Myocyte (in vitro differentiated cells): ENCODE results near the gene ABHD12B. TPM values are rescaled to one million over a fixed set of nuclear protein-coding genes. Genes with fewer than 3 reads are reported as not detected.

Source experiments
- DNase-seq: peaks from one replicate; pipeline ENCODE4 v3.0.0-alpha.2; 2012; ENCODE audit warnings: low read depth
- polyA plus RNA-seq: library from polyadenylated mRNA; unstranded; fragments of >200 nt; gene quantifications from one replicate; pipeline ENCODE4 v1.2.1, GENCODE V29; 2012; ENCODE audit warnings: missing spikeins
- total RNA-seq: library from RNA; depleted of rRNA; stranded (reverse); fragments of >200 nt; gene quantifications from 2 replicates; pipeline ENCODE4 v1.2.3, GENCODE V29; 2014

Gene ABHD12B, protein sequence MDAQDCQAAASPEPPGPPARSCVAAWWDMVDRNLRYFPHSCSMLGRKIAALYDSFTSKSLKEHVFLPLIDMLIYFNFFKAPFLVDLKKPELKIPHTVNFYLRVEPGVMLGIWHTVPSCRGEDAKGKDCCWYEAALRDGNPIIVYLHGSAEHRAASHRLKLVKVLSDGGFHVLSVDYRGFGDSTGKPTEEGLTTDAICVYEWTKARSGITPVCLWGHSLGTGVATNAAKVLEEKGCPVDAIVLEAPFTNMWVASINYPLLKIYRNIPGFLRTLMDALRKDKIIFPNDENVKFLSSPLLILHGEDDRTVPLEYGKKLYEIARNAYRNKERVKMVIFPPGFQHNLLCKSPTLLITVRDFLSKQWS
- not detected in 2 replicates for total RNA-seq
- 0.68 TPM for polyA plus RNA-seq

DNA sequence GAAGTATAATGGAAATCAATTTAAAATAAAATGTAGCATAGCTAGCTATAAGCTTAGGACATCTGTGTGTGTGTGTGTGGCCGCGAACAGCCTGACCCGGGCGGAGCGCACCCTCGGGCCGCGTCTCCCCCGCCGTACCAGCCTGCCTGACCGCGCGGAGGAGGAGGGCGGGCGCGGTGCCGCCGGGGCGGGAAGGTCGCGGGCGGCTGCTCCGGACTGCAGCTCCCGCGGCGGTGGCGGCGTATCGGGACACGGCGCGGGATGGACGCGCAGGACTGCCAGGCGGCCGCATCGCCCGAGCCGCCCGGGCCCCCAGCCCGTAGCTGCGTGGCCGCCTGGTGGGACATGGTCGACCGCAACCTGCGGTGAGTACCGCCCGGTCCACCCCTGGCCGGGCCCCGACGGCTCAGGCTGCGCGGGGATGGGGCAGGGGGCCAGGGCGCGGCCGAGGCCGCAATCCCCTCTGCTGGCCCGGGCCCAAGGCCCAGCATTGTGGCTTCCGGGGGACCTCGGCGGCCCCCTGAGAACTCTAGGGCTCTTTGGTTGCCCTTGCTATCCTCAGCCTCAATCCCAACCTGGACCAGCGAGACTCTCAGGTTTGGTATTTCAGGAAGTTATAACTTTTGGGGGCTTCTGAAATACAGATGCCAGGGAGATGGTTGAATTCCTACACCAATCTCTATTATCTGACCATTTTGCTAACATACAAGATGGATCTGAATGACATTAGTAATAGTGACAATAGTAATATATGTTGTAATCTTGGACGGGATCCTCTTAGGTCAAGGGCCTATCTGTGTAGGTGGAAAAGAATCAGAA lies at the start of gene ABHD12B:
ABHD12B (plus strand) TSS at position 140 of the 819 bp plus-strand sequence; CDS start at position 262, 122 bp downstream.
- no peak for DNase-seq

DNA sequence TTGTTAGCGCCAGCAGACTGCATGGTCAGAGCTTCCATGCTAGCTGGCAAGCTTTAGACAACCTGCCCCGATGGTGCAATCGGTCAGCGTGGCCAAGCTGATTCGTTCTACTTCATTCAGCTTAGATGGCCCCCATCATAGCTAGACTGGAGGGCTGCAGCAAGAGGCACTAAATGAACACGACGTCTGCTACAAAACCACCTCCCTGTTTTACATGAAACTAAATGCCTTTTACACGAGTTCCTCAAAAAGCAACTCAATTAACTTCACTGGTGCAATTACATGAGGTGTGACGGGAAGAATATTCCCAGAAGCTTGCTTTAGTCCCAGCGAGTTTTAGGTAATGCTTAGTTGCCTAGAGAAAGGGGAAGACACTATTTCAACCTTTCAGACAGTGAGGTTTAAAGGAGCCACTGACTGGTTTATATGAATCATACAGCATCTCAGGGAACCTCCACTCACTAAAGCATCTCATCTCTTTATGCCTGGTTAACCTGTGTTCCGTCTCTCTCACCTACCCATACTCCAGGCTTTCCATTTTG lies 49.3 kb upstream of the ABHD12B start:
- DNase-seq, result no peak

DNA sequence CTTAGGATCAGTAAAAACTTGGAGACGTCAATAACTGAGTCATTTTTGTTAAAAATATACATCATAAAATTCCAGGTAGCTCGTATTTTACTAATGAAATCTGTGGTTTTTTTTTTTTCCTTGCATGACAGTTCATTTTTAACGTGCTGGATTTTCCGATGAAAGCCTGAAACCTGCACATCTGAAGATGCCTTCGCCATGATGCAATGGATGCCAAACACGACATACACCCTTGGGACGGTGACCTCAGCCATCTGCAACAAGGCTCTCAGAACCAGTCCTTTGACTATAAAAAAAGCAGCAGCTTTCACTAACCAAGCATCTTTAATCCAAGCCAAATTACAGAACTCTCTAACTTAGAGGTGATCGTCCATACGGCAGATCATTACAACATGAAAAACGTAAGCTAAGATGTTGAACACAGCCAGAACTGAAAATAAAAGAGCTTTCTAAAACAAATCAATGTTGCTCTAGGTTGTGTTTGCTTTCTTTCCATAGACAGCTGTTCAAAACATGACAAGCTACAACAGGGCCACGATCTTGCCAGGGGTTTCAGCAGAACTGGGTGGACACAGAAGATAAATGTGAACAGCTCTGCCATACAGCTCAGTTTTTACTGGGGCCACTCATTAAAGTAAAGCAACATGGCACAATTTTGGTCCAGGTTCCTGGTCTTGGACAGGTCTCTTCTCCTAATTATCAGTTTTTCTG lies 48.6 kb upstream of the ABHD12B start:
- peak; percentile 53 for DNase-seq

DNA sequence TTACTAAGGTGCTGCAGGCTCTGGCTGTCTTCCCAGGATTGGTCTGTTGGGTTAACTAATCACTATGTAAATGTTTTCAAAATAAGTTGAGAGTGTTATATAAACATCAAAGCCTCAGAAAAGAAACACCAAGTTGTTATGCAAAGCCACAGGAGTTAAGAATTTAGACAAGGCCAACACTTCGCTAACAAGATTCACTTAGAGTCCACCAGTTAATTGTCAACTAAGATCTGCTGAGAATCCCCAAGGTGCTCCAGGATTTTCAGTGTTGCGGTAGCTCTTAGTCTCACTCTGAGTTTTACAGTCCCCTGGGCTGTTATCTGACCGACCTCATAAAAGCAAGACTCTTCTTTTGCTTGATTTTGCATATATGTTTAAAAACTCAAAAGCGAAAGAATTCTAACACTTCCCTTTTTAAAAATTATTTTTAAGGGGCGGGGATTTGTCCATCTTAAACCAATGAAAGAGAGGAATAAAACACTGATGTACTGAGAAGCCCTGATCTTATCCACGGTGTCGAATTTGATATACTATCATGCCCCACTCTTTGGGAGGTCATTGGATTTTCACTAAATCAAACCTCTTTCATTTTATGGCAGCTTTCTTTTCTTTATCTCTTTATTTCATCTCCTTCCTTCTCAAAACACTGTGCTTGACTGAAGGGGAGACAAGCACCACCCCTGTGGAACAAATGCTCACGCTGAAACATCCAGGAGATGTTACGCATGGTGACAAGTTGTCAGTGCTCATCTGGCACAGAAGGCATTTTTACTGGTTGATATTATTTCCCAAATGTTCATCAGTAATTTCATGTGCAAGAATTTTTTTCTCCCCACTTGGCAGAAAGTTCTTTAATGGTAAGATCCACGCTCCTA lies 47.9 kb upstream of the ABHD12B start:
- no peak for DNase-seq

DNA sequence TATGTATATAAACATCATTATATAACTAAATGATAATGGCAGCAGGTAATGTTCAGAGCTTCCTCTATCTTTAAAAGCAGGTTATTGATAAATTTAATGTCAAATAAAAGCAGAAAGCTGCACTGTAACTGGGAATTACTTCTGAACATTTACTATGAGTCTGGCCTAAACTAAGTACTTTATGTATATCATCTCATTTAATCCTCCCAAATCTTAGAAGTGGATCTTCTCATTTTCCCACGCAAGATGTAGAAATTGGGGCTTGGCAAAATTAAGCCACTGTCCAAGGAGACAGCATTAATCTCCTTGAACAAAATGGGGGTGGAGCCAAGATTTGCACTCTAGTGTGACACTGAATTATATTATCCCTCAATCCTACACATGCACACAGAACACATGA lies 46.5 kb upstream of the ABHD12B start:
- DNase-seq, result no peak

DNA sequence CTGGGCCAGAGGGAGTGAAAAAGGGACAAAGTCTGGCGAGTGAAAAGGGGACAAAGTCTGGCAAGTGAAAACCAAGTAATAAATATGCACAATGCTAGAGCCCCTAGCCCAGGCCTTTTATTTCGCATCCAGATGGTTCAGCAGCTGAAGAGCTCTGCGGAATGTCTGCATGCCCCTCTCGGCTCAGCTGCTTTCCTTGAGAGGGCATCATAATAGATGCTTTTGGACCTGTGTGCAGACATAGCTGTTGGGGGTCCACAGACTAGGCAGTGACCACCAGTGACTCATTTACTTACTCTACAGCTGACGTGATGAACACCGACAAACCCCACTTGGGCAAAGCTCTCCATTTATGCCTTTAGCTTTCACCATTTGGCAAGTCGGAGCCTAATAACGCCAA lies 45.2 kb upstream of the ABHD12B start:
- DNase-seq, result no peak

DNA sequence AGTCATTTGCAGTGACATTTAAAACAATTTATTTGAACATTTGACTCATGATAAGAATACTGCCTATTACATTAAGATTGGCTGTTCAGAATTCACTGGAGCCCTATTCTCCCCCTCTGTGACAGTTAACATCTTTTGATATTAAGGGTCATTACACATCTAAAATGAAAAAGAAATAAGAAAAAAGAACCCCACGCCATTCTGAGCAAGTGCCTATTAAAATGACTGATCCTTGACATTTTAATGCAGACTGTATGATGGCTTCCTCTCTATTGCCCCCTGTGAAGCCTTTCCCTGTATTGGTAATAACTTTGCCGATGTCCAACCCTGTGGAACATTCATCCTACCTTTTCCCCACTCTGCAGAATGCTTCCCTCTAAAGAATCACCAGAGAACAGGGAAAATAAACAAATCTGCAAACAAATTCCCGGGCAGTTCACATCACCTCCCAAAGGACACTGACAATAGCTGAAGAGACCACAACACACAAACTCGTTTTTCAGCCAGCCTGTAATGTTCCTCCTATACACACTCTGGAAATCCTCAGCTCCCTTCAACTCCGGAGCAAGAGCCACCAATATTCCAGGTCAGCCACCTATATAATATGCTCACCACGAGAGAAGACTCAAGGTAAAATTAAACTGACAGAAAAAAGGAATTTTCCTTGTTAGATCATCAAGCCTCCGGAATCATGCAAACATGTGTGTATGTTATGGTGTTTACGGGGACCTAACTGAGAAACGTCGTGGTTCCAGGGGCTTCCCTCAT lies 42.9 kb upstream of the ABHD12B start:
- DNase-seq, result no peak

DNA sequence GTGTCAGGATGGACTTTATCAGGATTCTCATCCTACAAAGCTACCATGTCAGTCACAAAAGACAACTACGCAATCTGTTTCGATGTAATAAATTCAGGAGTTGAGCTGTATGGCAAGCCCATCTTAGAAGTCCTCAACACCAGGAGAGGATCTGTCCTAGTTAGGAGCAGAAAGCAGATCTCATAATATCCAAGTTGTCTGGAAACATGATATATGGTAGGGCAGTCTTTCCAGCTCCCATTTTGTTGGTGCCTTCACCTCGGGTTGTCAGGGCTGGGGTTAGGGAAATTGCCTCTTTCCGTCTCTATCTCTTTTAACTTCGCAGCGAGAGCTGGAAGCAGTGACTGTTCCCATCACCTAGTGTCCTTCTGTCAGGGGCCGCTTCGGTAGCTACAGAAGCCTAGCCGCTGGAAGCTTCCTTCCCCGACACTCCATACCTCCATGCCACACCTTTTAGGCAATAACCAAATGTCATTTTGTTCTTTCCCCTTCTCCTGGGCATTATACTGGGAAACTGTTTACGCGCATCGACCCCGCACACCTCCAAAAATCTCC lies 42.3 kb upstream of the ABHD12B start:
- peak; percentile 12 for DNase-seq

DNA sequence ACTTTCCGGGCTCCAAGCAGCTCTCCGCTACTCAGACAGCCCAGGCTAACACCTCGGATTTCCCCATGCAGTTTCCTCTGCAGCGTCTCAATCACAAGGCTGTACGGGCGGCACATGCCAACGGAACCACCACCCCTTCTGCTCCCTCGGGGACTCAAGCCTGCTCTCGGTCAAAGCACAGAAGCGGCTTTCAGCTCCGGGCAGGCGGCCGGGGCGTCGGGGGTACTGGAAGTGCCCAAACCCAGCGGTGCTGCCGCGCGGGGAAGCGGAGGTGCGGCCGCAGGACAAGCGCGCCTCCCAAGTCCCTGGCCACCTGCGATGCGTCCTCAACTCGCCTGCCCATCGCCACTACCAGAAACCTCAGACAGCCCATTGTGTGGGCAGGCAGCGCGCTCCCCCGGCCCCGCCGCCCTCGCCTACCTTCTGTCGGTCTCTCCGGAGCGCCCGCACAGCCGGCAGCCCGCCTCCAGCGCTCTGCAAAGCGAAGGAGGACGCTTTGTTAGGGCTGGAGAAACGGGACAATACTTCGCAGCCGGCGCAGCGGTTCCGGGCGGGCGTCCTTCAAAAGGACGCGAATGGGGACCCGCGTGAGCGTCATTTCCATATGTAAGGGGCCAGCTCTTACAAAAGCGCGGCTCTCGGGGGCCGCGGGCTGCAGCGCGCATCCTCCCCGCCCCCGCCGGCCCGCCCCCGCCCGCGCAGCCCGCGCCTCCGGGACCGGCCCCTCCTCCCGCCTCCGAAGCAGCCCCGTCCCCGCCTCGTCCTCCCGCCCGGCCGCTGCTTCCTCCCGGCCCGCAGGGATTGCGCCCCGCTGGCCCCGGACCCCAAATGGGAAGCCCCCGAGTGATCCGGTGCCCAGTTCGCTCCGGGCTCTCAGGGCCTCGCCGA lies 41.6 kb upstream of the ABHD12B start:
- peak; percentile 51 for DNase-seq

DNA sequence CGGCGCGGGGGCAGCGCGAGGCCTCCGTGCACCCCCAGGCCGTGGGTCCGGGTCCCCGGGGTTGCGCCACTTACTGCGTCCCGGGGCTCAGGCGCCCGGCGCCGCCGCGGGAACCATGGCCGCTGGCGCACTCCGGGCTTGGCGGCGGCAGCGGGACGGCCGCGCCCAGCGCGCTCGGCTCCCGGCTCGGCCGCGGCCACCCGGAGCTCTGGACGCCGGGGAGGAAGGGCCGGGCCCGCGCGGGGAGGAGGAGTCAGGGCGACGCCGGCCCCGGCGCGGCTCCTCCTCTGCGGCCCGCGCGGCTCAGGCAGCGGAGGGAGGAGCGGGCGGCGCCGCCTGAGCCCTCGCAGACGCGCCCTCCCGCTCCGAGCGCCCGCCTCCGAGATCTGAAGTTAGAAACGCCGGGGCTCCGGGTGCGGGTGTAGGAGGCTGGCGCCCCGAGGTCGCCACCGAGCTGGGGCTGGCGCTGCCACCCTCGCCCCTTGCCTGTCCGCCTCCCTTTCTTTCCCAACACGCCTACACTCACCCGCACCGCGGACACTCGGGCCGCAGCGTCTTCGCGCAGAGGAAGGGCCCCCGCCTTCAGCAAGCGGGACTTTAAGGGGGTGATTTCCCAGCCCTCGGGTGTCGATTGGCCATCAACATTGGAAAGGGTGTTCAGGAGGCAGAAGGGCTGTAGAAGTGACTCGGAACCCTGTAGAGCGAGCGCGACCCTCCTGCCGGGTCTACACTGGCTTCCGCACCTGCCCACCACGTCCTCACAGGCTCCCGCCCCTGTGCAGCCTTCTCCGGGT lies 40.7 kb upstream of the ABHD12B start, which contains the start of gene NIN:
NIN (minus strand) TSS at position 231 of the 794 bp plus-strand sequence. CDS start 9,106 bp downstream, outside the sequence.
- peak; percentile 86 for DNase-seq

DNA sequence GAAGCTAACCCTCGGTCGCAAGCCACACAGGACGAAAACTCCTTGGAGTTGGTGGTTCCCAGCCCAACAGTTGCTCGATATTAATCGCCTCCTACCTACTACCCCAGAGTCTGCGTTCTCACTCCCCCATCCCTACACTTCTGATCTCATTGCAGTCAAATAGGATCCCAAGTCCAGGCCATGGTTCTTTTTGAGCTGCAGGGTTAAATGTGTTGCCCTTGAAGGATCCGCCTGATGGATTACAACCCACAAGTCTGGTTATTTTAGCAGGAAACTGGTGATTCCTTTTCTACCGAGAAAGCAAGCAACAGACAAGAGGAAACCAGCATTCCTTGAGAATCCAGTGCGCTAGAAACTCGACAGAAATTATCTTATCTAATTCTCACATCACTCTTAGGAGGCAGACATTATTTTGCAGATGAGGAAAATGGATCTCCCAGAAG lies 40.1 kb upstream of the ABHD12B start:
- no peak for DNase-seq

DNA sequence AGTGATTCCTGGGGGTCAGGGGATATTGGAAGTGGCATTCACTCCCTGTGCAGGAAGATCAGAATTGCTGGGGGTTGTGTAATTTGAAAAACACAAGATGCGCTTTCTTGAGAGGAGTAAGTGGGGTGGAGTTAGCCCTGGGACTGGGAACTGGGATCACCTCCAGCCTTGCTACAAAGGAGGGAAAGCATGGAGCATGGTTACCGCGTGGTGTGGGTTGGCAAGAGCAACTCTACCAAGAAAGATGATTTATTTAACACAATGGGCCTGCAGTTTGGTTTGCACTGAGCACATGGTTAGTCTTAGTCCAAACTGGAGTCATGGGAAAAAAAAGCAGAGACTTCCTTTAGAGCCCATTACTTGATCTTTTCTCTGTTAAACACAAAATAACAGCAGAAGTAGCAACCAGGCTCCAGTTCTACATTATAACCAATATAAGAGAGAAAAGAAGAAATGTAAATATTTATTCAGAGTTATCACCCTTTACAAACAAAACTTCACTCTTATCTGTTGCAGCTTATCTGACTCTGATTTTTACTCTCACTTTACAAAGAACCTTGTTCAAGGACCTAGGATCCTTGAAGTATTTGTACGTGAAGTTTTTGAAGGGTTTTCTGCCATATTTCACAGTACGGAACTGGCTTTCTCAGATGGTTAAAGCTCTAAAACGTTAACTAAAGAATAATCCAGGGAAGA lies 38.8 kb upstream of the ABHD12B start:
- DNase-seq, result no peak

DNA sequence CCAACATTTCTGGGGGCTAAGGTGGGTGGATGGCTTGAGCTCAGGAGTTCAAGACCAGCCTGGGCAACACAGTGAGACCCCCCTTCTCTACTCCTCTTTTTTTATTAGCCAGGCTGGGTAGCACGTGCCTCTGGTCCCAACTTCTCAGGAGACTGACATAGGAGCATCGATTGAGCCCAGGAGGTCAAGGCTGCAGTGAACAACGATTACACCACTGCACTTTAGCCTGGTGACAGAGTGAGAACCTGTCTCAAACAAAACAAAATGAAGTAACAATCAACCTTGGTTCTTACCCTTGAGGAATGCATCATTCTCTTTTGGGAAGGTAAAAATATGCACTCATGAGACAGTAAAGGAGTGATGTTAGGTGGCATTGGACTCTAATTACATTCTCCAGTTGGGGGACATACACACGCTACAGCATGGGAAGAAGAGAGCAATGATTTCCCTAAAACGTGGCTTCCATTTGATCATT lies 37.0 kb upstream of the ABHD12B start:
- no peak for DNase-seq

DNA sequence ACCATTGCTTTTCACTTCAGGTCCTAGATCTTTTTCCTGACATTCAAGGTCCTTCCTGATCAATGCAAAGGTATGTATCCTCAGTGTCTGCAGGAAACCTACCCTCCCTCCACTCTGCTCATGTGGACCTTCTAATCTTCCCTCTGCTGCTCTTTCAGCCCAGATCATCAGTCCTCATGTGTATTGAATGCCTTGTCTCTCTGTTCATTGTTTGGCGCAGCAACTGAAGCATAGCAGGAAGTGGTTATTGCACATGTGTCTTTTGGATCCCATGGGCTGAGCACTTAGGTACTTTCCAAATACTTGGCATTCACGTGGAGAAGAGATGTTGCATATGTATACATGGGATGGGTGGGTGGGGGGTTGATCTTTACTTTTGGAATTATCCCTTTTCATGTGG lies 36.6 kb upstream of the ABHD12B start:
- DNase-seq, result no peak

DNA sequence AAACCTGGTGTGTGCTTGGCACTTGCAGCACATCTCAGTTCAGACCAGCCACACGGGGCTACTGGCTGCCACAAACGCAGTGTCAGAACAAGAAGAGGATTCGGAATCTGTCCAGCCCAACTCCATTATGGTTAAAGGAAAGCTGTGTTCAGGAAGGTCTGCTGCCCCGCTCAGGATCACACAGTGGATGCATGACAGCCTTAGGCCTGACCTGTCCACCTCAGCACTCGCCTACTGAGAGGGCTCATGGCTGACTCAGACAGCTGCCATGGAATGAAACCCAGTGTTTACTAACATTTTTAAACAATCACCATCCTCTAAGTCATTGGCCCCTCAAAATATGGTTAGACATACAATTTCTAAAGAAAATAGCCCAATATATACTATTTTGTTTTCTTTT lies 35.3 kb upstream of the ABHD12B start:
- DNase-seq, result no peak

DNA sequence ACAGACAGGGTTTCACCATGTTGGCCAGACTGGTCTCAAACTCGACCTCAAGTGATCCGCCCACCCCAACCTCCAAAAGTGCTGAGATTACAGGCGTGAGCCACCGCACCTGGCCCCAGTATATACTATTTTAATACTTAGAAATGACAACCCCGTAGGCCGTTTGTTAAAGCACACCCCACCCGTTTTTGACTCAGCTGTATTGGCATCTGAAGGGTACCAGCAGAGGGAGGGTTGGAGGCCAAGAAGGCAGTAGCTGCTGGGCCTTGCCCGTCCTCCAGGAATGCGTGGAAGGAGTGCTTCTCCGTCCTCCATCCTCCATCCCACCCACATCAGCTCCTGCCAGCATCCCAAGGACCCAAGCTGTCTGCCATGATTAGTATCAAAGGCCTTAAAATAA lies 34.6 kb upstream of the ABHD12B start:
- peak; percentile 48 for DNase-seq
